NCI-H1092 treated with DMSO at 0.1 percent for 48 hours (cell line): ENCODE data around the gene SLC17A5.
A peak's percentile ranks its signal among the peaks of the same experiment; 100 is the strongest.
"Not testable (repeated sequence)": the region's sequence is repeated elsewhere in the genome, so short reads cannot be mapped to it uniquely, and the experiment has no call there.

Source experiments
- DNase-seq: peaks from one replicate; lab custom pipeline; 2025; lab: John Stamatoyannopoulos, UW

The SLC17A5 gene

DNA sequence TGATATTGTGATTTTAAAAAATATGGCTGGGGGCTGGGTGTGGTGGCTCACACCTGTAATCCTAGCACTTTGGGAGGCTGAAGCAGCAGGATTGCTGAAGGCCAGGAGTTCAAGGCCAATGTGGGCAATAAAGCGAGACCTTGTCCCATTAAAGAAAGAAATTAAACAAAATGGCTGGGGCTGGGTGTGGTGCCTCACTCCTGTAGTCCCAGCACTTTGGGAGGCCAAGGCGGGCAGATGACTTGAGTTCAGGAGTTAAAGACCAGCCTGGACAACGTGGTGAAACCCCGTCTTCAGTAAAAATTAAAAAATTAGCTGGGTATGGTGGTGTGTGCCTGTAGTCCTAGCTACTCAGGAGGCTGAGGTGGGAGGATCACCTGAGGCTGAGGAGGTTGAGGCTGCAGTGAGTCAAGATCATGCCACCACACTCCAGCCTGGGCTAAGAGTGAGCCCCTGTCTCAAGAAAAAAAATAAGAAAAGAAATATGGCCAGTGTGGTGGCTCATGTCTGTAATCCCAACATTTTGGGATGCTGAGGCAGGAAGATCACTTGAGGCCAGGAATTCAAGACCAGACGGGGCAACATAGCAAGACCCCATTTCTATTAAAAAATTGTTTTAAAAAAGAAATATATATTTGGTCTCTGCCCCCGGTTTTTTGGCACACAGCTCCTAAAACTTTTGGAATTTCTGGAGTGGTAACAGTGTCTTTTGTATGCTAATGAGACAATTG is 39.8 kb downstream of the SLC17A5 start:
- DNase-seq = no peak

DNA sequence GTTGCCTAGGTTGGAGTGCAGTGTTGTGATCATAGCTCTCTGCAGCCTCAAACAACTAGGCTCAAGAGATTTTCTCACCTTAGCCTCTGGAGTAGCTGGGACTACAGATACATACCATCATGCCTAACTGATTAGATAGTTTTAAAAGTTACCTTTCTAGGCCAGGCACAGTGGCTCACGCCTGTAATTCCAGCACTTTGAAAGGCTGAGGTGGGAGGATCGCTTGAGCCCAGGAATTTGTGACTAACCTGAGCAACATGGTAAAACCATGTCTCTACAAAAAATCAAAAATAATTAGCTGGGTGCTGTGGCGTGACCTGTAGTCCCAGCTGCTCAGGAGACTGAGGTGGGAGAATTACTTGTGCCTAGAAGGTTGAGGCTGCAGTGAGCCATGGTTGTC is 41.2 kb downstream of the SLC17A5 start:
- no peak for DNase-seq

DNA sequence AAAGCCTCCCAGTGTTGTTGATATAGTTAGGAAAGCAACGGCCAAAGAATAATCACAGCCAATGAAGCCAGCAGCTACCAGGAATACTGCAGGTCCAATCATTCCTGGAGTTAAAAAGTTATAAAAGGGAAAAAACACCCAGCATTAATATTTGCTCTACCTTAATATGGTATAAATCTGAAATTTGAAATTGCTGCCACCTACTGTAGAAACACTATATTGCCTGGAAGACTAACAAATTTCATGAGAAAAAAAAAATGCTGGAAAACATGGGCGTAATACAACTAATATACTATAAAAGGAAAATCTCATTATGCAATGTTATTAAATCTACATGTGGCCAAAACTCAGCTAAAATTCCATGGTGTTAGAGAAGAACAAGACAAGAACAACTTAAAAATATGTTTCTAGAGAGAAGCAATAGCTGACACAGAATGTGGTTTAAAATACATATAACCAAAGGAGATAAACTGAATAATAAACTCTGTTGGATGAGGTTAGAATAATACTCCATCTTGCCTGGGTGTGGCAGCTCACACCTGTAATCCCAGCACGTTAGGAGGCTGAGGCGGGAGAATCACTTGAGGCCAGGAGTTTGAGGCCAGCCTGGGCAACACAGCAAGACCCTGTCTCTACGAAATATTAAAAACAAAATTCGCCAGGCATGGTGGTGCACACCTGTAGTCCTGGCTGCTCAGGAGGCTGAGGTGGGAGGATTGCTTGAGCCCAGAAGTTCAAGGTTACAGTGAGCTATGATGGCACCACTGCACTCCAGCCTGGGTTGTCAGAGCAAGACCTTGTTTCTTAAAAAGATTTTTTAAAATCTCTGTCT is 43.1 kb downstream of the SLC17A5 start:
- peak; percentile 0 for DNase-seq

DNA sequence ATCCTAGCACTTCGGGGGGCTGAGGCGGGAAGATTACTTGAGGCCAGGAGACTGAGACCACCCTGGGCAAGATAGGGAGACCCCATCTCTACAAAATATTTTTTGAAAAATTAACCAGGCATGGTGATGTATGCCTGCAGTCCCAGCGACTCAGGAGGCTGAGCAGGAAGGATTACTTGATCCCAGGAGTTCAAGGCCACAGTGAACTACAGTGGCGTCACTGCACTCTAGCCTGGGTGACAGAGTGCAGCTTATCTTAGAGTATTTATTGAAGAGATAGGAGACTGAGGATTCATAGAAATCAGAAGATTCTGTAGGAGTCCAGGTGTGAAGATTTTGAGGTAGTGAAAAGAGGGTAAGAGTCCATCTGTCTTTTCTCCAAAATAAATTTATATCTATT is 45.0 kb downstream of the SLC17A5 start:
- no peak for DNase-seq

DNA sequence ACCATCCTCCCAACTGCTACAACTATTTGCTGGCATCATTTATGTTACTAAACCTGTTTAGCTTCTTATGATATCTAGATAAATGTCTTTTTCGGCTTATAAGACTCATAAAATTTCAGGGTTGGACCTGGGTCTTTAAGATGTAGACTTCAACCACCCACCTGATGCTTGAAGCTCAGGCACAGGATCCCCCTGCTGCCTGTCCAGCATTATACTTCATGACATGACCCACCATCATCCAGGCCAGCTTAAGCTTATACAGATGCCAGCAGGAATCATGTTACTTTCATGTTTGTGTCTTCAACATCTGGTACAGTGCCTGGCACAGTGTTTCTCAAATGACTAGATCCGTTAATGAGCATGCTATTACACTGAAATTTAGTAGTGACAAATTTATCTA is 47.4 kb downstream of the SLC17A5 start:
- no peak for DNase-seq

DNA sequence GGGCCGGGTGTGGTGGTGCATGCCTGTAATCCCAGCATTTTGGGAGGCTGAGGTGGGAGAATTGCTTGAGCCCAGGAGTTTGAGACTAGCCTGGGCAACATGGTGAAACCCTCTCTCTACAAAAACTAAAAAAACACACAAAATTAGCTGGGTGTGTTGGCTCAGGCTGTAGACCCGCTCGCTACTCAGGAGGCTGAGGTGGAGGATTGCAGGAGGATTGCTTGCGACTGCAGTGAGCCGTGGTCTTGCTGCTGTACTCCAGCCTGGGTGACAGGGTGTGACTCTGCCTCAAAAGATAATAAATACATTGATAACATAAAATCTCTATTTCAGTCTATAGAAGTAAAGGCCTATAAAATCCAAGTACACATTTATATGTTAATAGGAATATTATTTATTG is 49.3 kb downstream of the SLC17A5 start:
- DNase-seq = no peak

DNA sequence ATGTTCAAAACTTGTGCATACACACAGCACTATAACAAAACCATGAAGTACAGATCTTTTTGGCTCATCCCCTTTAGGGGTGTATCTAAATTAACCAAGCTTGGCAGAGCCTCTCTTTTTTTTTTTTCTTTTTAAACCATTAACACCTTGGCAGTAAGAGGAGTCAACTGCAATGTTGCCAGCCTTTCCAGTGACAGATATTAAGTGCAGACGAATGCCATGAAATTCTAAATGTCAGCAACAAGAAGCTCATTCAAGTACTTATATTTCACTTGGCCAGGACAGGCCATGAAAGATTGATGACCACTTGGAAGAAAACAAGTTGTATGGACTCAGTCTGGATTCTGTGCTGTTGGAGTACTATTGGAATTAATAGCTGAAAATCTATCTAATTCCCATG is 49.8 kb downstream of the SLC17A5 start:
- no peak for DNase-seq

DNA sequence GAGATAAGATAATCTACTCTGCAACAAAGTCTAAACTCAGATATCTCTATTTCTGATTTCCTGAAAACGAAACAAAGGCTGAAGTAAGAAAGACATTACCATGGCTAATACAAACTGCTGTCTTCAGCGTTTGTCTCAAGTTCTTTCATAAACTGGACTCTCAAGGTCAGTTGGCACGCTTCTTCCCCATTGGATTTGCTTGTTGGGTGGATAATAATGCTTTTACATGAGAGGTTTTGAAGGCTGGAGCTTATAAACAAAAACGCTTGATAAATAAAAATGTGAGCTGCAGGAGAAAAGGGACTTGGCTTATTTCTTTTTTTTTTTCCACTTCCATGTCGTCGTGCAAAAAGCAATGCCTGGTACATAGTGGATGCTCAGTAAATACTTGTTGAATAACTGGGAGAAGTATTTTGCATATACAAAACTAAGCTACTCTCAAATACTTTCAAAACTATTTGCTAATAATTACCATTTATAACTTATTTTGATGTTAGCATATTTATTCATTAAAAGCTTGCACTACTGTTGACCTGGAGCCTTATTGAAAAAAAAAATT is 67.3 kb downstream of the SLC17A5 start:
- DNase-seq = no peak

DNA sequence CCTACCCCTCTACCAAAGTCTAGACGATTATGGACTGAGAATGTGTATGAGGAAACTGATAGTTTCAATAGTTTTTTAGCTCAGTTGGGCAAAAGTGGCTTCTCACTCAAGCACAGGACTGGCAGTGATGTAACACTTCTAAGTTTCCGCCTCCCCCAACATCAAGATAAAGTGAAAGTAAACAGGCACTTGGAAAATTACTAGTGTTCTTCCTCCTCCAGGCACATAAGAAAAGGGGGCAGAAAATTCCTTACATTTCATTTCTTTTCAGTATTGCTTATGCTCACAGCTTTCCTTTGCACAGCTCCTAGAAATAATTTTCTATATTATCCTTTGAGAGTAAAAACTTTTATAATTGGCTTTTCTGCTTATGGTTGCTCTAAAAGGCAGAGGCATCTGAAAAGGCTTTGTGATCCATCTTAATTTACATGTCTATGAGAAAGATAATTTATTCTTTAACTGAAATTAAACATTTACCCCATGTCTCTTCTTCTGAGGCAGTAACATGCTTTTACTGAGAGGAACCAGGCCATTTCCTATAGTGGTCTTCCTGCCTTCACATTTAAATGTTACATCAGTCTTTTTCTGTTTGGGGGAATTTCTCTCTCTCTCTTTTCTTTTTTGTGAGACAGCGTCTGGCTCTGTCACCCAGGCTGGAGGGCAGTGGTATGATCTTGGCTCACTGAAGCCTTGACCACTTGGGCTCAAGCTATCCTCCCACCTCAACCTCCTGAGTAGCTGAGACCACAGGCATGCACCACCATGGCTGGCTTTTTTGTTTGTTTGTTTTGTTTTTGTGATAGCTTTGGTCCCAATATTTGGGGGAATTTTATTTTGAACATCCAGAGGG is 68.0 kb downstream of the SLC17A5 start:
- DNase-seq = no peak

DNA sequence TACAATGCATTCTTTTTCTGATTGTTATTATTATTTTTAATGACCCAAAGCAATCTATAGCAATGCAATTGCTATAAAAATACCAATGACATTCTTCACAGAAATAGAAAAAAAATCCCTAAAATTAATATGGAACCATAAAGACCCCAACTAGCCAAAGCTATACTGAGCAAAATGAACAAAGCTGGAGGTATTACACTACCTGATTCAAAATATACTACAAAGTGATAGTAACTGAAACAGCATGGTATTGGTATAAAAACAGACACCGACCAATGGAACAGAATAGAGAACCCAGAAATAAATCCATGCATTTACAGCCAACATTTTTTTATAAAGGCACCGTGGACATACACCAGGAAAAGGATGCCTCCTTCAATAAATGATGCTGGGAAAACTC is 72.5 kb downstream of the SLC17A5 start:
- no peak for DNase-seq

DNA sequence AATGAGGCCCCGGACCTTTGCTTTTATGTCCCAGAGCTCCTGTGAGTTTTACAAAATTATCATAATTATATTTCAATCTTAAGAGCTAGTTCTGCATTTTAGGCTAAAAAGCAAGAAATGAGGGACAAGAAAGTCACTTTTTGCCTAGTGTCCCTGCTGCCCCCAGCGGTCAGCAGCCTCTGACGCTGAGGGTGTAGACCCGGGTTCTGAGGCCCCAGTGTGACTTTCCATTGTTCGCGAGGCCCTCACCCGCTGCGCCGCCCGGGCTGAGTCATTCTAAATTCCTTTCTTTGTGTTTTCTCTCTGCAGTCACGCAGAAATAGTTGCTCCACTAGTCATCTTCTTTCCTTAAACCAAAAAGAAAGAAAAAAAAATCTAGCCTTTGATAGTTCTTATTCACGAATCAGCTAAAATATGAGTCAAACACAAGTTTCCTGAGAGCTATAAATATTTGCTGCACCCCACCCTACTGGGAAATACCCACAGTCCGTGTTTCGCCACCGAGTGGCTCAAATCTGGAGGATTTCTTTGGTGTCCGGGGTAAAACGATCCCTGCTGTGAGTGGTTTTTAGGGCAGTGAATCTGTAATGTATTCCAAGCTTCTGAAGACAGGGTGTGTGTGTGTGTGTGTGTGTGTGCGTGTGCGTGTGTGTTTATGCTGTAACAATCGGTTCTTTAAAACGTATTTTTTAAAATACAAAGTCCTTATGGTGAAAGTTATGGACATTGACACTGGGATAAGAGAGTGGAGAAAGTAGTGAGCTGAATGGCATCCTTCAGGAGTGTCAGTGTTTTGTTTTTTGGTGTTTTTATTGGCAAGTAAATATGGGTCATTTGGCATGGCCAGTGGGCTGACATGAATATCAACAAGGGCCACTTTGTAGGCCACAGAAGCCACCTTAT is 73.3 kb downstream of the SLC17A5 start:
- no peak for DNase-seq

DNA sequence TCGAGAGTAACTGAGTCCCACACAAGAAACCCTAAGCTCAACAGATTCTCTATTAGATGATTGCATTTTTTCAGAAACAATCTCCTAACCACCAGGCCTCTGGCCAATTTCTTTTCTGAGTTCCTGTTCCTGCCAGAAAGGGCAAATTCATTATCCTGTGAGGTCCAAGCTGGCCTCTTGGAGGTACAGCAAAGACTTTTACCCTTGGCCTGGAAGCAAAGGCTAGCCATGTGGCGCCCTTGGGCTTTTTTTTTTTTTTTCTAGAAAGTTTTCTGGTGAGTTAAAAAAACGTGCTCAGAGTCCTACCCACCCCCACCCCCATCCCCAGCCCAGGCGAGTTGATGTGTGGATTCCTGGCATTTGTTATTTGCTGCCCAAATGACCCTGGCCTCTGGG is 73.9 kb downstream of the SLC17A5 start:
- no peak for DNase-seq

DNA sequence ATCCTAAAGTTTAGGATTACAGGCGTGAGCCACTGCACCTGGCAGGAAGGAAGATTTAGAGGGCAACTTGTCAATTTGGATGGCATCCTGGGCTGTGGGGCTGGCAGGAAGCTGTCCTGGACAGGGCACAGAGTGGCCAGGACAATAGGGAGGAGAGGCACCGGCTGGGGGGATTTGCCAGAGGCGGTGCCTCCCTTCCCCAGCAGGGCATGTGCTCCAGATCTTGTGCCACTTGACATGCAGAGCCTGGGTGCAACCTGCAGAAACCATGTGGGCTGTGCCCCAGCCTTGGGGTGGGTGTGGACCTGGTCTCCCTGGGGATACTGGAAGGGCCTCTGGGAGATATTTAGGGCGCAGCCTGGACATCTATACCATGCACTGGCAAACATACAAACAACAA is 74.4 kb downstream of the SLC17A5 start:
- DNase-seq = no peak

DNA sequence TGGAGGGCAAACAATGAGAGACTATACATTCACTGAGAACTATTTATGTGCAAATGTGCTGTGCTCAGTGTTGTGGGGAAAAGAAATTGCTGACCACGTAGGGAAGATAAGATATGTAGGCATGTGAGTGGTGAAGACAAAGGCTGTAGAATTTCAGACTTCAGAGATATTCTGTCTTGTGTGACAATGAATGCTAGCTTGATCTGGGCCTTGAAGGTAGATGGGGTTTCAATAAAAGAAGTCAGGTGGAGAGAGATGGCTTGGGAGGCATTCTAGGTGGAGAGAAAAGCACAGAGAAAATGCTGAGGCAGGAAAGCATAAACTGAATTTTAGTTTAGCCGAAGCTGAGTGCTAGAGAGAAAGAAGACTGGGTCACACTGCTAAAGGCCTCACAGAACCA is 76.1 kb downstream of the SLC17A5 start:
- no peak for DNase-seq

DNA sequence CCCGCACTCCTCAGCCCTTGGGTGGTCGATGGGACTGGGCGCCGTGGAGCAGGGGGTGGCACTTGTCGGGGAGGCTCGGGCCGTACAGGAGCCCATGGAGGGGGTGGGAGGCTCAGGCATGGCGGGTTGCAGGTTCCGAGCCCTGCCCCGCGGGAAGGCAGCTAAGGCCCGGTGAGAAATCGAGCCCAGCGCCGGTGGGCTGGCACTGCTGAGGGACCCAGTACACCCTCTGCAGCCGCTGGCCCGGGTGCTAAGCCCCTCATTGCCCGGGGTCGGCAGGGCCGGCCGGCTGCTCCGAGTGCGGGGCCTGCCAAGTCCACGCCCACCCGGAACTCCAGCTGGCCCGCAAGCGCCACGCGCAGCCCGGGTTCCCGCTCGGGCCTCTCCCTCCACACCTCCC is 81.3 kb downstream of the SLC17A5 start:
- DNase-seq = not testable (repeated sequence)

DNA sequence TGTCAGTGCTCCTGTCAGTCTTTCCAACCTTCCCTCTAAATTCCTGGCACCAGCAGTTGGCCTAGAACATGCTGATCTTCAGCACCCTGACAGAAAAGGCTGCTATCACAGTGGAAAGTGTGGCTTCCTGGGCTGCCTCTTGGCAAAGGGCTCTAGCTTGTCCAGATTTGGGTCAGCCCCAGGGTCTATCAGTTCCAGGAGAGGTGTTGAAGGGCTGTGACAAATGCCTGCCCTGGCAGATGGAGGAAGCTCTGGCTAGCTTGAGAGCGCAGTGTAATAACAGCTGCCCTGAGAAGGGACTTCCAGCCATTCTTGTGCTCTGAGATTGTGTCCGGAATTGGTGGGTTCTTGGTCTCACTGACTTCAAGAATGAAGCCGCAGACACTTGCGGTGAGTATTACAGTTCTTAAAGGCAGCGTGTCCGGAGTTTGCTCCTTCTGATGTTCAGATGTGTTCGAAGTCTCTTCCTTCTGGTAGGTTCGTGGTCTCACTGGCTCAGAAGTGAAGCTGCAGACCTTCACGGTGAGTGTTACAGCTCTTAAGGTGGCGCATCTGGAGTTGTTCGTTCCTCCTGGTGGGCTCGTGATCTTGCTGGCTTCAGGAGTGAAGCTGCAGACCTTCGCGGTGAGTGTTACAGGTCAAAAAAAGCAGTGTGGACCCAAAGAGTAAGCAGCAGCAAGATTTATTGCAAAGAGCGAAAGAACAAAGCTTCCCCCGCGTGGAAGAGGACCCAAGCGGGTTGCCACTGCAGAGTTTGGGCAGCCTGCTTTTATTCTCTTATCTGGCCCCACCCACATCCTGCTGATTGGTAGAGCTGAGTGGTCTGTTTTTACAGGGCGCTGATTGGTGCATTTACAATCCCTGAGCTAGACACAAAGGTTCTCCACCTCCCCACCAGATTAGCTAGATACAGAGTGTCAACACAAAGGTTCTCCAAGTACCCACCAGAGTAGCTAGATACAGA is 82.3 kb downstream of the SLC17A5 start:
- DNase-seq = not testable (repeated sequence)

DNA sequence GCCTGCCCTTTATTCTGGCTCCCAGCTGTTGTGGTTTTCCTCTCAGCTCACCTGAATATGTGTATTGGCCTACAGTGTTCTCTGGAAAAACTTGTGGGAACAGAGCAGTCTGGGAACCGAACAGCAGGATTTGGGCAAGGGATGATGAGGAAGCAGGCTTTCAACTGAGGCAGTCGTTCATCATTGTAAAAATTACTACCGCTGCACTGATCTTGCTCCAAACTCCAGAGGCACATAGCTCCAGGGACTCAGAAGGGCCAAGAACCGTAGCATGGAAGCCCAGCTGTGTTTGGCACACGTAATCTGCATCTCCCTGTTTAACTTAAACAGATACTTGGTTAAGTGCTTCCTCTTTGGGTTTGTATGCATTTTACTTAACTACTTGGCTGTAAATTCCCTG is 84.7 kb downstream of the SLC17A5 start:
- no peak for DNase-seq

DNA sequence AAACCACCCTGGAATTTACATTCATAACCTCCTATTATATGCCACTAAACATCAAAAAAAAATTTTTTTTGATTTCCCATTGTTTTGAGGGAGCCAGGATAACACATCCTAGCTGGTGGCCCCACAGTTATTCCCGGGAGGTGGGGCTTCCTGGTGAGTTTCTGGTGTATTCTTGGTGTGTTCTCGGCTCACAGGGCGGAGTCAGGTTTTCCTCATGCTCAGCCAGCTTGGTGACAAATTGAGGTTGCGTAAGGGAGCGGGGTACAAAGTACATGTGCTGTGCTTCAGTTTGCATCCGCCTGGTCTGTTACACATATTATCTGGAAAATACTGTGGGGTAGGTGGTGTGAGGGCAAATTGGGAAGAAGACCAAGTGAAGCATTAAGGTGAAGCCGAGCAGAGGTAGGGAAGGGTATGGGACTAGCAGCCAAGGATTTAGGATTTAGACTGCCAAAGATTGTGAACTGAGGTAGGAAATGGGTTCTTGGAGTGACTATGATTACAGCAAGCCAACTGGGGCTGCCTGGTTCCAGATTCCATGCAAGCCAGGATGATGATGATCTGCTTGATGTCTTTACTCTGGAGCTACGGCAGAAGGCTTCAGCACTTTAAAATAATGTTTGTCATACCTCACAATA is 86.7 kb downstream of the SLC17A5 start:
- DNase-seq = no peak

DNA sequence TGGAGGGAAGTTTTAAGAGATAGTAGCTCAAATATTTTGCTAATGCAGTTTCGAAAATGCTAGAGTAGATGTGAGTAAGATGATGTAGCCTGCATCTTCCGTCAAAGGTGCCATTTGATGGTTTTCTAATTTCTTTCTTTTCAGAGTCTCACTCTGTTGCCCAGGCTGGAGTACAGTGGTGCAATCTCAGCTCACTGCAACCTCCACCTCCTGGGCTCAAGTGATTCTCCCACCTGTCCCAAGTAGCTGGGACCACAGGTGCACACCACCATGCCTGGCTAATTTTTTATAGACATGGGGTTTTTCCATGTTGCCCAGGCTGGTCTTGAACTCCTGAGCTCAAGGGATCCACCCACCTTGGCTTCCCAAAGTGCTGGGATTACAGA is 87.3 kb downstream of the SLC17A5 start:
- DNase-seq = not testable (repeated sequence)
